ENCODE measurements around the gene MINDY2.

The MINDY2 gene

GRCh38 chr15:58864602-58865424 lies 93.7 kb downstream of the MINDY2 start:
- no peak overlapping the region for H3K9ac ChIP-seq (ENCODE audit: low read length)
- H4K8ac ChIP-seq (ENCODE audit: low read depth, low read length), result no peak overlapping the region
- H3K23ac ChIP-seq (ENCODE audit: low read length), result no peak overlapping the region
- no peak overlapping the region for H3K4me3 ChIP-seq (ENCODE audit: low read depth, low read length)
- H3K79me1 ChIP-seq (ENCODE audit: low read length), result no peaks in the 10 kb centered on the region
- H3K27me3 ChIP-seq (ENCODE audit: insufficient read depth, low read length), result no peaks in the 10 kb centered on the region
- H3K79me2 ChIP-seq (ENCODE audit: control insufficient read depth, insufficient read depth, low read length, poor library complexity), result peaks cover 2% of the 10 kb centered on the region
- peaks cover 4 to 6% of the 10 kb centered on the region in 2 experiments for H3K4me1 ChIP-seq (ENCODE audit: control insufficient read depth in 1 of 2, insufficient read depth in 2 of 2, low read length in 2 of 2)
- H2BK5ac ChIP-seq (ENCODE audit: low read depth, low read length, poor library complexity), result no peak overlapping the region
- no peaks in the 10 kb centered on the region for H3K36me3 ChIP-seq (ENCODE audit: control insufficient read depth in 1 of 2, insufficient read depth in 2 of 2, low read length in 2 of 2)
- H3K9me3 ChIP-seq (ENCODE audit: insufficient read depth, low read depth, low read length), result no peaks in the 10 kb centered on the region
- H2AFZ ChIP-seq (ENCODE audit: insufficient read depth, low read length, poor library complexity), result no peak overlapping the region
- no peak overlapping the region for H2BK12ac ChIP-seq (ENCODE audit: low read length)
- H3K18ac ChIP-seq (ENCODE audit: low read length), result no peak overlapping the region
- no peak overlapping the region for H3K4ac ChIP-seq (ENCODE audit: low read depth, low read length)
- H4K91ac ChIP-seq (ENCODE audit: low read depth, low read length), result no peak overlapping the region
- H3K4me2 ChIP-seq (ENCODE audit: low read length), result peak overlapping the region; percentile 50
- whole genome bisulfite sequencing (ENCODE audit: extremely low coverage, insufficient coverage, insufficient read length), result no CpG with 5 or more reads among the region's 54 CpGs
- no peak overlapping the region for H2AK5ac ChIP-seq (ENCODE audit: low read length)
- peak overlapping the region; percentile 33 for H3K14ac ChIP-seq (ENCODE audit: low read length)
- no peak for DNase-seq
- H3K27ac ChIP-seq (ENCODE audit: low read depth, low read length), result no peak overlapping the region
- no peak overlapping the region for H2BK120ac ChIP-seq (ENCODE audit: insufficient read depth, low read length, poor library complexity)
- no peak overlapping the region for H4K12ac ChIP-seq (ENCODE audit: low read depth, low read length)

- no peak for DNase-seq
- no peak overlapping the region for H3K4ac ChIP-seq (ENCODE audit: low read depth, low read length)
- H3K36me3 ChIP-seq (ENCODE audit: control insufficient read depth in 1 of 2, insufficient read depth in 2 of 2, low read length in 2 of 2), result no peaks in the 10 kb centered on the region
- H2BK12ac ChIP-seq (ENCODE audit: low read length), result no peak overlapping the region
- H3K9me3 ChIP-seq (ENCODE audit: insufficient read depth, low read depth, low read length), result no peaks in the 10 kb centered on the region
- no peak overlapping the region for H3K23ac ChIP-seq (ENCODE audit: low read length)
- H4K12ac ChIP-seq (ENCODE audit: low read depth, low read length), result no peak overlapping the region
- no peak overlapping the region for H4K8ac ChIP-seq (ENCODE audit: low read depth, low read length)
- H3K4me2 ChIP-seq (ENCODE audit: low read length), result no peak overlapping the region
- peaks cover 2% of the 10 kb centered on the region for H3K79me2 ChIP-seq (ENCODE audit: control insufficient read depth, insufficient read depth, low read length, poor library complexity)
- H3K4me3 ChIP-seq (ENCODE audit: low read depth, low read length), result no peak overlapping the region
- no peaks in the 10 kb centered on the region for H3K79me1 ChIP-seq (ENCODE audit: low read length)
- no peak overlapping the region for H2BK5ac ChIP-seq (ENCODE audit: low read depth, low read length, poor library complexity)
- H3K9ac ChIP-seq (ENCODE audit: low read length), result no peak overlapping the region
- peak overlapping the region; percentile 3 for H2AK5ac ChIP-seq (ENCODE audit: low read length)
- no peak overlapping the region for H3K14ac ChIP-seq (ENCODE audit: low read length)
- no peak overlapping the region for H2BK120ac ChIP-seq (ENCODE audit: insufficient read depth, low read length, poor library complexity)
- peaks cover 4 to 6% of the 10 kb centered on the region in 2 experiments for H3K4me1 ChIP-seq (ENCODE audit: control insufficient read depth in 1 of 2, insufficient read depth in 2 of 2, low read length in 2 of 2)
- no peak overlapping the region for H4K91ac ChIP-seq (ENCODE audit: low read depth, low read length)
- H3K18ac ChIP-seq (ENCODE audit: low read length), result no peak overlapping the region
- no peaks in the 10 kb centered on the region for H3K27me3 ChIP-seq (ENCODE audit: insufficient read depth, low read length)
- H2AFZ ChIP-seq (ENCODE audit: insufficient read depth, low read length, poor library complexity), result no peak overlapping the region
- no peak overlapping the region for H3K27ac ChIP-seq (ENCODE audit: low read depth, low read length)
- WGBS (ENCODE audit: extremely low coverage, insufficient coverage, insufficient read length), result no CpG with 5 or more reads among the region's 15 CpGs
These were observed 94.4 kb downstream of the MINDY2 start for GRCh38 chr15:58865425-58865880.

- WGBS (ENCODE audit: extremely low coverage, insufficient coverage, insufficient read length), result no CpG with 5 or more reads among the region's 4 CpGs
- Histone ChIP-seq H3K36me3 (ENCODE audit: control insufficient read depth in 1 of 2, insufficient read depth in 2 of 2, low read length in 2 of 2) (no peaks in the 10 kb centered on the region), H4K12ac (ENCODE audit: low read depth, low read length) (no peak overlapping the region), H2AK5ac (ENCODE audit: low read length) (no peak overlapping the region), H3K4me2 (ENCODE audit: low read length) (no peak overlapping the region), H2BK120ac (ENCODE audit: insufficient read depth, low read length, poor library complexity) (no peak overlapping the region), H3K27me3 (ENCODE audit: insufficient read depth, low read length) (no peaks in the 10 kb centered on the region), H3K4ac (ENCODE audit: low read depth, low read length) (no peak overlapping the region), H3K18ac (ENCODE audit: low read length) (no peak overlapping the region), H3K23ac (ENCODE audit: low read length) (no peak overlapping the region), H3K79me1 (ENCODE audit: low read length) (no peaks in the 10 kb centered on the region), H2AFZ (ENCODE audit: insufficient read depth, low read length, poor library complexity) (no peak overlapping the region), H4K91ac (ENCODE audit: low read depth, low read length) (no peak overlapping the region), H2BK5ac (ENCODE audit: low read depth, low read length, poor library complexity) (no peak overlapping the region), H3K4me1 (ENCODE audit: control insufficient read depth in 1 of 2, insufficient read depth in 2 of 2, low read length in 2 of 2) (peaks cover 4 to 6% of the 10 kb centered on the region in 2 experiments), H3K4me3 (ENCODE audit: low read depth, low read length) (no peak overlapping the region), H3K9ac (ENCODE audit: low read length) (no peak overlapping the region), H2BK12ac (ENCODE audit: low read length) (no peak overlapping the region), H3K9me3 (ENCODE audit: insufficient read depth, low read depth, low read length) (no peaks in the 10 kb centered on the region), H3K27ac (ENCODE audit: low read depth, low read length) (no peak overlapping the region), H3K14ac (ENCODE audit: low read length) (no peak overlapping the region), H4K8ac (ENCODE audit: low read depth, low read length) (no peak overlapping the region), H3K79me2 (ENCODE audit: control insufficient read depth, insufficient read depth, low read length, poor library complexity) (peaks cover 2% of the 10 kb centered on the region)
- DNase-seq, result no peak
These were observed 96.8 kb downstream of the MINDY2 start for GRCh38 chr15:58867926-58868325.

DNA sequence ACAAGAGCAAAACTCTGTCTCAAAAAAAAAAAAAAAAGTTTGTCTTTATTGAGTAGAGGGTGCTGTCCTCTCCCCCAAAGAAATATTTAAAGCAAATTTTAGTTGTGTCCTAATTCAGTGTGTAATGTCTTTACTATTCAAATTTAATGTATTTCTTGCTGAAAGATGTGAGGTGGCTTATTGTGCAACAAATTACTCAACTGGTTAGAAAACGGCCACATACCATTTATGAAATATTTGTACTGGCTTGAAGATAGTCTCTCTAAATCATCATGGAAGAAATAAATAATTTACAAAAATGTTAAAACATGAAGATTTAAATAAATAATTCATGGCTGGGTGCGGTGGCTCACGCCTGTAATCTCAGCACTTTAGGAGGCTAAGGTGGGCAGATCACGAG lies 99.3 kb downstream of the MINDY2 start:
- H3K27me3 ChIP-seq (ENCODE audit: insufficient read depth, low read length), result no peaks in the 10 kb centered on the region
- no peak overlapping the region for H2BK120ac ChIP-seq (ENCODE audit: insufficient read depth, low read length, poor library complexity)
- no CpG with 5 or more reads among the region's 4 CpGs for WGBS (ENCODE audit: extremely low coverage, insufficient coverage, insufficient read length)
- no peak overlapping the region for H3K4me2 ChIP-seq (ENCODE audit: low read length)
- H3K4me1 ChIP-seq (ENCODE audit: control insufficient read depth in 1 of 2, insufficient read depth in 2 of 2, low read length in 2 of 2), result no peaks in the 10 kb centered on the region
- no peak overlapping the region for H4K91ac ChIP-seq (ENCODE audit: low read depth, low read length)
- no peaks in the 10 kb centered on the region for H3K9me3 ChIP-seq (ENCODE audit: insufficient read depth, low read depth, low read length)
- no peak overlapping the region for H3K18ac ChIP-seq (ENCODE audit: low read length)
- no peak overlapping the region for H2BK5ac ChIP-seq (ENCODE audit: low read depth, low read length, poor library complexity)
- no peak overlapping the region for H3K9ac ChIP-seq (ENCODE audit: low read length)
- H3K14ac ChIP-seq (ENCODE audit: low read length), result no peak overlapping the region
- no peak overlapping the region for H2AFZ ChIP-seq (ENCODE audit: insufficient read depth, low read length, poor library complexity)
- H3K23ac ChIP-seq (ENCODE audit: low read length), result no peak overlapping the region
- no peaks in the 10 kb centered on the region for H3K36me3 ChIP-seq (ENCODE audit: control insufficient read depth in 1 of 2, insufficient read depth in 2 of 2, low read length in 2 of 2)
- no peak overlapping the region for H4K12ac ChIP-seq (ENCODE audit: low read depth, low read length)
- no peaks in the 10 kb centered on the region for H3K79me1 ChIP-seq (ENCODE audit: low read length)
- H4K8ac ChIP-seq (ENCODE audit: low read depth, low read length), result no peak overlapping the region
- H3K79me2 ChIP-seq (ENCODE audit: control insufficient read depth, insufficient read depth, low read length, poor library complexity), result no peaks in the 10 kb centered on the region
- H3K27ac ChIP-seq (ENCODE audit: low read depth, low read length), result no peak overlapping the region
- DNase-seq, result peak in 1 of 2 donors; percentile 66
- no peak overlapping the region for H2BK12ac ChIP-seq (ENCODE audit: low read length)
- no peak overlapping the region for H2AK5ac ChIP-seq (ENCODE audit: low read length)
- H3K4ac ChIP-seq (ENCODE audit: low read depth, low read length), result no peak overlapping the region
- H3K4me3 ChIP-seq (ENCODE audit: low read depth, low read length), result no peak overlapping the region

Measured in trophoblast cell (in vitro differentiated cells and primary cell).